SK-N-SH (cell line): ENCODE results near the gene ARHGAP44.

Source experiments
- CTCF ChIP-seq: fragments of 200-600 bp; sonication (generic); IDR thresholded peaks from 2 replicates; pipeline ENCODE4 v1.6.1; 2017; ENCODE audit warnings: antibody characterized with exemption, mild to moderate bottlenecking, moderate library complexity
- ELF1 ChIP-seq: IDR thresholded peaks from 2 replicates; pipeline ENCODE4 v1.4.0; 2012
- EZH2phosphoT487 ChIP-seq: fragments of 200-600 bp; sonication (generic); IDR thresholded peaks from 2 replicates; pipeline ENCODE4 v1.6.1; 2017; ENCODE audit warnings: low read depth, mixed run types, mild to moderate bottlenecking, antibody characterized with exemption, moderate library complexity, borderline replicate concordance
- GABPA ChIP-seq: IDR thresholded peaks from 2 replicates; pipeline ENCODE4 v1.4.0; 2012; ENCODE audit warnings: low read depth, mild to moderate bottlenecking
- IRF3 ChIP-seq: fragments of 150-350 bp; IDR thresholded peaks from 2 replicates; pipeline ENCODE4 v1.6.1; 2016; ENCODE audit warnings: mild to moderate bottlenecking, low read depth, low read length
- POLR2AphosphoS5 ChIP-seq: IDR thresholded peaks from 2 replicates; pipeline ENCODE4 v1.6.1; 2012; ENCODE audit warnings: low read depth, low read length
- RAD21 ChIP-seq: IDR thresholded peaks from 2 replicates; pipeline ENCODE4 v1.6.1; 2012; ENCODE audit warnings: mild to moderate bottlenecking, low read length
- REST ChIP-seq: IDR thresholded peaks from 2 replicates; pipeline ENCODE4 v1.6.1; 2012; ENCODE audit warnings: mild to moderate bottlenecking, low read depth, low read length, moderate library complexity
- SIN3A ChIP-seq: IDR thresholded peaks from 2 replicates; pipeline ENCODE4 v1.6.1; 2012; ENCODE audit warnings: low read depth, mild to moderate bottlenecking, low read length, moderate library complexity, borderline replicate concordance
- TAF1 ChIP-seq: IDR thresholded peaks from 2 replicates; pipeline ENCODE4 v1.6.1; 2012; ENCODE audit warnings: low read depth, mild to moderate bottlenecking, low read length, moderate library complexity, borderline replicate concordance
- USF2 ChIP-seq: fragments of 150-350 bp; IDR thresholded peaks from 2 replicates; pipeline ENCODE4 v1.6.1; 2017; ENCODE audit warnings: antibody characterized with exemption, low read length, low read depth, borderline replicate concordance

- TF ChIP-seq CTCF (no peak), ELF1 (no peak), SIN3A (no peak), POLR2AphosphoS5 (no peak), REST (no peak), GABPA (no peak), RAD21 (no peak), USF2 (no peak), IRF3 (no peak), EZH2phosphoT487 (no peak), TAF1 (no peak)
Measured at GRCh38 chr17:12867726-12868125, 78.4 kb downstream of the ARHGAP44 start.
